NCI-H1092 treated with DMSO at 0.1 percent for 48 hours (cell line): ENCODE results near the gene CCM2.

Experiments used
- DNase-seq: peaks from one replicate; lab custom pipeline; 2025; lab: John Stamatoyannopoulos, UW

The CCM2 gene

DNA sequence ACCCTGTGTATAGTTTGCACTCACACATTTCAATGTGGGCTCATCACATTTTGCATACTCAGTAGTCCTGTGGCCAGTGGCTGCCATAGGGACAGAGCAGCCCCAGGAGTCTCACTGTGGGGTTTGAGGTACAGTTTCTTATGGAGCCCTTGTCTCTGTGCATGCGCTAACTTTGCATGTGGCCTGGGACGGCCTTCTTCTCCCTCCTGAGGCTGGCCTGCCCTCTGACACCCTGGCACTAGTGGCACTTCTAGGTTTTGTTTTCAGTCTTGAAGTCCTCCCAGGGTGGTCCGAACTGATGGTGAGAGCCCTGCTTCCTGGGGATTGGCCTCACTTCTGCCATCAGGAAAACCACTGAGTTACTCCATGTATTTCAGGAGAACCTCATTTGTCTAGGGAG is 67.6 kb downstream of the CCM2 start:
- DNase-seq, result no peak

DNA sequence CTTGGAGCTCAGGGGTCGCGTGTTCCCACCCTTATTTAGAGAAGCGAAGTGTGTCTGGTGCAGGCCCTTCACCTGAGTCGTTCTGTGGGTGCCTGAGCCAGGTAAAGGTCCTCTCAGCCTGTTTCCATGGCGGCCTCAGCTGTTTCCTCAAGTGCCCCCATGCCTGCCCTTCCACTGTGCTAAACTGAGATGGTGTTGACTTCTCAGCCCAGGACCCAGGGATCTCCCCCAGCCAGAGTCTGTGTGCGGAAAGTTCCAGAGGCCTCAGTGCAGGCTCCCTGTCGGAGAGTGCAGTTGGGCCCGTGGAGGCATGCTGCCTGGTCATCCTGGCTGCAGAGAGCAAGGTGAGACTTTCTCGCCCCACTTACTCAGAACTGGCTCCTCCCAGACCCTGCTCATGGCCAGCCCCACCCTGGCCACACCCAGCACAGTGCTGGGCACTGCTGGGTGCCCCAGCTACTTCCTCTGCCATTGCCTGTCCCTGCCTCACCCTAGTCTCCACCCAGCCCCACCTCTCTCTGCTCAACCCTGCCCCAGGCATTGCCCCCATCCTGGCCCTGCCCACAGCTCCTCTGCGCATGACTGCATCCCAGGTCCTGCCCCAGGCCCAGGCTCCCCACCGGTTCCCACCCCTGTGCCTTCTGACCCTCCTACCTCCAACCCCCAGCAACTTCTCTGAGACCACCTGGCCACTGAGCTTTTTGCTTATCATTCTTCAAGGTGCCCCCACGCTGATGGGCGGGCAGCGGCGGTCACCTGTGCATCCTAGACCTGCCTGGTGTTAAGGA is 68.4 kb downstream of the CCM2 start:
- no peak for DNase-seq

DNA sequence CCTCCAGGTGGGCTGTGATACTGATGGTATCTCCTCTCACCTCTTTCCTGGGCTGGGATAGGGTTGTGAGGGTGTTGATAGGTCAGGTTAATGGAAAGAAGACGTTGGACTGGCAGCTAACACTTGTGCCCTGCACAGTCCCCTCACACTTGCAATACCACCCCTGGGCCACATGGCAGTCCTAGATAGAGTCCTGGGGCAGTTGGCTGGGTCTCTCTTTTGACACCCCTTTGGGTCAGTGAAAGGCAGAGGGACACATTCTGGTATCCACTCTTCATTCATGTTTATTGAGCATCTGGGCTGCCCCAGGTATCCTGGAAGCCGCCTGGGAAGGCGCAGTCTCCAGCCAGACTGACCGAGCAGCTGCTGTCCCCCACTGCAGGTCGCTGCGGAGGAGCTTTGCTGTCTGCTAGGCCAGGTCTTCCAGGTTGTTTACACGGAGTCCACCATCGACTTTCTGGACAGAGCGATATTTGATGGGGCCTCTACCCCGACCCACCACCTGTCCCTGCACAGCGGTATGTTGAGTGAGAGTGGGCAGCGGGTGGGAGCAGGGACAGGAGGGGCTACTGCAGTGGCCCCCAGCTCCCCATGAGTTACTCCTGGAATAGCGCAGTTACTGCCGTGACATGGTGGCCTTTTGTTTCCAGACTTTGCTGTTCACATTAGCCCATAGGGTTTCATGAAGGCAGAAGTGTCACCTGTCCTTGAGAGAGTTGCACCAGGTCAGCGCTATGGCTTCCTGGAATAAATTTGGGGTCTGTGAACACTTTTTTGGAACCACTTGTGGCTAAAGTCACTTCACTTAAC is 69.6 kb downstream of the CCM2 start:
- no peak for DNase-seq

DNA sequence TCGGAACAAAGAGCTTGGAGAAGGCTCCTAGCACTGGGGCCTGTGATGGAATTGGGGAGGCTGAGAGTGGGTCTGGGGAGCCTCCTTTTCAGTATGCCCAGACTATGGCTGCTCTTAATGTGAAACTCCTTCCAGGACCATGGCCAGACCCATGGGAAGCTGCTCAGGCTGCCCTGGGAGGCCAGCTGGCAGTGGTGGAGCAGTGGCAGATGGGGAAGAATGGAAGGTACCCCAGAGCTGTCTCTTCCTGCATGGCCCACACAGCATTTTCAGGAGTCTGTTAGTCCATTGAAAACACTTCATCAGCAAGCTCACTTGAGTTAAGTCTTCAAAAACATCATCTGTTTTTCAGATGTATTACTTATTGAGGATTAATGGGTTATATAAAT is 70.2 kb downstream of the CCM2 start:
- no peak for DNase-seq

DNA sequence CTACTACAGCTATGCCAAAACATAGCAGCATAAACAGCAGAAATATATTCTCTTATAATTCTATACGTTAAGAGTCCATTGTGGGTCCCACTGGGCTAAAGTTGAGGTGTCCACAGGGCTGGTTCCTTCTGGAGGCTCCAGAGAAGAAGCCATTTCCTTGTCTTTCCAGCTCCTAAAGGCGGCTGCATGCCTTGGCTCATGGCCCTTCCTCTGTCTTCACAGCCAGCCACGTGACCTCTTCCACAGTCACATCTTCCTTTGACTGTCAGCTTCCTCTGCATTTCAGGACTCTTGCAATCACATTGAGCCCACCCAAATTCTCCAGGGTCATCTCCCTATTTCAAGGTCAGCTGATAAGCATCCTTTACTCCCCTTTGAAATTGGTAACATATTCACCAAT is 71.5 kb downstream of the CCM2 start:
- DNase-seq, result no peak

DNA sequence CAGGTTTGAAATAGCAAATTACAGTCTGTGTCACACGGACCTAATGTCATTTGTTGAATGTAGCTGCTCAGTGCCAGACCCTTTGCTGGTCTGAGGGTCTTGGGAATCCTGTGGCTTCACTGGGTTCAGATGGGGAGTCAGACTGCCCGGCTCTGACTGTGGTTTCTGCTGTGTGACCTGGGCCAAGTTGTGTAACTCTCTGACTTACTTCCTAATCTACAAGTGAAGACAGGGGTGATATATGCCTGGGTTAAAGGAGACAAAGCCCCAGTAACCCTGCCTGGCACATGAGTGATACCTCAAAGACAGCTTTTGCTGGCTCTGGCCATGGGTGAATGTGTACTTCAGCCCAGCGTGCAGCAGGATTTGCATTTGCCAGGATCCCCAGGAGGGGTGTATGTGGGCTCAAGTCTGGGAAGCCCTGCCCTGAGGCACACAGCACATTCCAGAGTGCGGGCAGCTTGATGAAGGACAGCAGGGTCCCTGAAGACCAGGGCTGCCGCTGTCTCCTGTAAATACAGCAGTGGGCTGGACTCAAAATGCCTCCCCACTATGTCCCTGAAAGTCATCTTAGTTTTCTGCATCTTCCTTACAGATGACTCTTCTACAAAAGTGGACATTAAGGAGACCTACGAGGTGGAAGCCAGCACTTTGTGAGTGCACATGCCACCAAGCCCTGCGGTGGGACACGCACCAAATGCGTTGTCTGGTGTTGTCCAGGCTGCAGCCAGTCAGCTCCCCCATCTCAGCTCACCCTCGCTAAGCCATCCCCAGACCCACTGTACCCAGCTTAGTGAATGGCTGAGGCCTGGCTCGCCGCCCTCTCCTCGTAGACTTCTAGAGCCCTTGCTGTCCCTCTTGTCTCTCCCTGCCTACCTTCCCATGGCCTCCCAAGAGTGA is 72.4 kb downstream of the CCM2 start:
- DNase-seq, result no peak

DNA sequence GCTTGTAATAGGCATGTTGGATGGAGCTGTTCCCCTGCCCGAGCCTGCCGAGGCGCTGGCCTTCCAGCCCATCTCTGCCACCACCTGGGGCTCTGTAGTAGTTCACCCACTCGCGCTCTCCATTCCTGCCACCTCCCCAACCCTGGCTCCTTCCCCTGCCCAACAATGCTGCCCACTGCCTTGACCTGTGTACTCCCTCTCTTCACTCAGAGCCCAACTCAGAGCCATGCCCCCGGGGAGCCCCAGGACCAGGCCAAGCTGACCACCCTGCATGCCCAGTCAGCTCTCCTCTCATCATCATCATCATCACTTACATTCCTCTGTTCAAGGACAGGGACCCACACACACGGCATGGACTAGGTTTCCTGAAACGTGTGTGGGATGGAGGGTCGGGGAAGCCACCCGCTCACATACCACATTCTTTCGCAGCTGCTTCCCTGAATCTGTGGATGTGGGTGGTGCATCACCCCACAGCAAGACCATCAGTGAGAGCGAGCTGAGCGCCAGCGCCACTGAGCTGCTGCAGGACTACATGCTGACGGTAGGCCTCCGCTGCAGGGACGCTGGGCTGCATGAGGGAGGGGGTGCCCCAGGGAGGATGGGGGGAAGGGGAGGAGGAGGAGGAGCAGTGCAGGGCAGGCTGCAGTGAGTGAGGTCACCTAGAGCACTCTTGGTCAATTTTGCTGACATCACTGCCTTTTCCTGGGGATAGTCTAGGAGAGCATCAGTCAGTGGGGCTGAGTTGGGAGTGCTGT is 73.2 kb downstream of the CCM2 start:
- no peak for DNase-seq

DNA sequence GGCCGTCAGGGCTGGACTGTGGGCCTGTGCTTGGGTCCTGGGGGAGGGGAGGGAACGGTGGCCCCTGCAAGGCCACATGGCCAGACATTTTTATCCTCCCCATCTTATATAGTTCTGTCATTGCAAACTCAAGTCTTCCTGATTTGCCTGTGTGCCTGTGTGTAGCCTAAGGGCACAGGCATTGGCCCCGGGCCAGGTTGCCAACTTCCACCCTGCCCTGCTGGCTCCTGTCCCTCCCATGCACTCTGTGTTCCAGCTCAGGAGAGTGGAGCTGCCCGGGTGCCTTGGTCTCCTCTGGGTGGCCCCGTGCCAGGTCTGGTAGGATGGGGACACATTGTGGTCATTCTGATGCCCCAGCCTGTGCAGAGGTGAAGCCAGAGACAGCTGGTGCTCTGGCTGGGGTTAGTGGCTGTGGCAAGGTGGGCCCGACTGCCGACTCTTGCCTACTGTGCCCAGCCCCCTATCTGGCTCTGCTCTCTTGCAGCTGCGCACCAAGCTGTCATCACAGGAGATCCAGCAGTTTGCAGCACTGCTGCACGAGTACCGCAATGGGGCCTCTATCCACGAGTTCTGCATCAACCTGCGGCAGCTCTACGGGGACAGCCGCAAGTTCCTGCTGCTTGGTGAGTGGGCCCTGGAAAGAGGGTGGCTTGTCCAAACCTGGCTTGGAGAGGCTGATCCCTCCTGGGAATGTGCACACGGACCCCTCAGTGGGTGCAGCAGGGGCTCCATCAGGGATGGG is 74.0 kb downstream of the CCM2 start:
- no peak for DNase-seq

DNA sequence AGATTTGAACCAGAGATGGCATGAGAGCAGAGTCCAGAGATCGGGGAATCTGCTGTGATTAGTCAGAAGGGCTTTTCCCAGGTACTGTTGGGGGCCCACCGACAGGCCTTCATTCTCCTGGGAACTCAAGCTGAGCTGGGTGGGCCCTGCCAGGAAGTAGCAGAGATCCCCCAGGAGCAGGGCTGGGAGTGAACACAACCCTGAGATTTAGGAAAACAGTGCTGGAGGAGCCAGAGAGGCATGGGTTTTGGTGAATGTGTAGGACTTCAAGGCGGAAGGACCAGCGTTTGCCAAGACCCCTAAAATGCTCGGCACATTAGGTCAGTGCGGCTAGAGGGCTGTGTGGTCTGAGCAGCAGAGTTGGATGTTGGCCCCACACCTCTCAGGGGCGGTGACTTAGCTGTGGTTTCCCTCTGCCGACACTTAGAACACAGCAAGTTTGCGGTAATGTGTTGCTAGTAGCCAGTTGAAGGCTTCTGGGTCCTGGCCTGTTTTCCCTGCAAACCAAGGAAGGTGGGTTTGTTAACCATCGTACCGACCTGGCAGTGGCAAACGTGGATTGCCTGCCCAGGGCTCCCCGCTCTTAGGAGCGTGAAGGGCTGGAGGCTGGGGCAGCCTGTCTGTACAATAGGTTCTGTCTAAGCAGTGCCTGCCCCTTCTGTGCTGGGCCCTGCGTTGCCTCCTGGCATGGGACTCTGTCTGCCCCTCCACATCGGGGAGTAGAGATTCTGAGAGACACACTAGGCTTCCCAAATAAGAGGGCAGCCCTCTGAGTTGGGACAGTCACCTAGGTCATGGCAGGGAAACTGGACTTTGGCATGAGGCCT is 74.7 kb downstream of the CCM2 start:
- no peak for DNase-seq

DNA sequence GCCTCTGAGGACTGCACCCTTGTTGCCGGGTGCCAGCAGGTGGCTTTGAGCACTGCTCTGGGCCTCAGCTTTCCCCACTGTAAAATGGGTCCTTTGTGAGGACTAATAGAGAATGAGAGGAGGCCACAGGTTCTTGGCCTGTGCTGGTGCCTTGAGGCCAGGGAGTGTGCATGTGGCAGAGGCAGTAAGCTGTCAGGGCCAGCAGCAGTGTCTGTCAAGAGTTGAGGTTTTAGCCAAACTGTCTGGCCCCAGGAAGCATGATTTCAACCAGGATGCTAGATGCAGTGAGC is 75.3 kb downstream of the CCM2 start:
- no peak for DNase-seq

DNA sequence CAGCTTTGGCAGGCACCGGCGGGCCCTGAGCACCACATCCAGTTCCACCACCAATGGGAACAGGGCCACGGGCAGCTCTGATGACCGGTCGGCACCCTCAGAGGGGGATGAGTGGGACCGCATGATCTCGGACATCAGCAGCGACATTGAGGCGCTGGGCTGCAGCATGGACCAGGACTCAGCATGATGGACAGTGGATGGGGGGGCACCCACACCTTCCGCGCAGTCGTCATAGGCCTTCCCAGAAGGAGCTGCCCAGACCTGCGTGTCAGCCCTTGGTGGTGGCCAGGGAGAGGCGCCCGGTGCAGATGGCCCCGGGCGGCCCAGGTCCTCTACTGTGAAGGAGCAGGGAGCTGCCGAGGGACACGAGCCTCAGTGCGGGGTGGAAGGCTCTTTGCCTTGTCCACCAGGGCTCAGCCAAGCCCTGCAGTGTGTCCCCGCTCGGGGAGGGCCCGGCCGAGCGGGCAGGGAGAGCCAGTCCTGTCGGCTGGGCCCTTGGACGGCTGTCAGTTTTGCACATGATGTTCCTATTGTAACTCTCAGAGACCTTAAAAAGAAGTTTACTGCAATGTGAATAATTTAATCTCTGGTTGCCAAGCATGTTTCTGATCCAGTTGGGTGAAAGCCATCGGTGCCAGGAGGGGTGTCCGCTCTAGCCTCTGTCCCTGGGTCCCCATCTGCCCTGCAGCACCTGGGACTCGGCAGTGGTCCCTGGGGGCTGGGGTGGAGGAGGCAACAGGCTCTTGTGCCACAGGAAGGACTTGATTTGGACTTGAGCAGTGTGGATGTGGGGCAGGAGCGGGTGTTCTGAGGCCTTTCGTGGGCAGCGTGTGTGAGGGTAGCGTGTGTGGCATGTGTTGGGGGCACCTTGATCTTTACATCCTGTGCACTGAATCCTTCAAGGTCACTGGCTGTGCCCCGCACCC is 76.1 kb downstream of the CCM2 start:
- no peak for DNase-seq

DNA sequence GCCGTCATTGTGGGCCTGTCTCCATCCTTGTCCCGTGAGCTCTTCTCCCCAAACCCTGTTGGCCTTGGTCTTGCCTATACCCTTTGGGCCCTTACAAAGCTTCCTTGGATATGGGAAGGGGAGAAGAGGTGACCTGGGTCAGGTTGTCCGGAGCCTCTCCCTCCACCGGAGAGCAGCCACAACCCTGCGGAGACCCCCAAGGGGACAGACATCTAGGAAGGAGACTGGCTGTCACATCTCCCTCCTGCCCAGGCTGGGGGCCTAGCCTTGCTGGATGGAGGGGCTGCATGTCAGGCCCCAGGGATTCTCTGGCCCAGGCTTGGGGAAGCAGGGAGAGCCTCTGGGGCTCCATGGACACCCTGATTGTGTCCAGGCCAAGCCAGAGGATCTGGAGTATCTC is 76.9 kb downstream of the CCM2 start:
- no peak for DNase-seq

DNA sequence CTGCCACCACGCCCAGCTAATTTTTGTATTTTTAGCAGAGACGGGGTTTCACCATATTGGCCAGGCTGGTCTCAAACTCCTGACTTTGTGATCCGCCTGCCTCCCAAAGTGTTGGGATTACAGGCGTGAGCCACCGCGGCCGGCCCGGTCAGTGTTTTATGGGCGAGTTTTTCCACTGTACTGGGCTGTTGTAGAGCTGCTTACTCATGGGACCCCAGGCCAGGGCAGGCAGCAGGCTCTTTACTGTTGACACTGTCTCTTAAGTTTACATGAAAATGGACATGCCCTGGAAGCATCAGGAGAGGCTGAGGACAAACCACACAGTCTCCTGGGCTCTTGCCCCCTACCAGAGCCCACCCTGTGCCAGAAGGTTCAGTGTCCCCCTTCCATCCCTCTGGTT is 77.6 kb downstream of the CCM2 start:
- no peak for DNase-seq

DNA sequence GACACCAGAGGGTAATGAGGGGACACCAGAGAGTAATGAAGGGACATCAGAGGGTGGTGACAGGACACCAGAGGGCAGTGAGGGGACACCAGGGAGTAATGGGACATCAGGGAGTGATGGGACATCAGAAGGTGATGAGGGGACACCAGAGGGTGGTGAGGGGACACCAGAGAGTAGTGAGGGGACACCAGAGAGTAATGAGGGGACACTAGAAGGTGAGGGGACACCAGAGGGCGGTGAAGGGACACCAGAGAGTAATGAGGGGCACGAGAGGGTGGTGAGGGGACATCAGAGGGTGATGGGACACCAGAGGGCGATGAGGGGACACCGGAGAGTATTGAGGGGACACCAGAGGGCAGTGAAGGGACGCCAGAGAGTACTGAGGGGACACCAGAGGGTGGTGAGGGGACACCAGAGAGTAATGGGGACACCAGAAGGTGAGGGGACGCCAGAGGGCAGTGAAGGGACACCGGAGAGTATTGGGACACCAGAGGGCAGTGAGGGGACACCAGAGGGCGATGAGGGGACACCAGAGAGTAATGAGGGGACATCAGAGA is 78.2 kb downstream of the CCM2 start:
- no peak for DNase-seq

DNA sequence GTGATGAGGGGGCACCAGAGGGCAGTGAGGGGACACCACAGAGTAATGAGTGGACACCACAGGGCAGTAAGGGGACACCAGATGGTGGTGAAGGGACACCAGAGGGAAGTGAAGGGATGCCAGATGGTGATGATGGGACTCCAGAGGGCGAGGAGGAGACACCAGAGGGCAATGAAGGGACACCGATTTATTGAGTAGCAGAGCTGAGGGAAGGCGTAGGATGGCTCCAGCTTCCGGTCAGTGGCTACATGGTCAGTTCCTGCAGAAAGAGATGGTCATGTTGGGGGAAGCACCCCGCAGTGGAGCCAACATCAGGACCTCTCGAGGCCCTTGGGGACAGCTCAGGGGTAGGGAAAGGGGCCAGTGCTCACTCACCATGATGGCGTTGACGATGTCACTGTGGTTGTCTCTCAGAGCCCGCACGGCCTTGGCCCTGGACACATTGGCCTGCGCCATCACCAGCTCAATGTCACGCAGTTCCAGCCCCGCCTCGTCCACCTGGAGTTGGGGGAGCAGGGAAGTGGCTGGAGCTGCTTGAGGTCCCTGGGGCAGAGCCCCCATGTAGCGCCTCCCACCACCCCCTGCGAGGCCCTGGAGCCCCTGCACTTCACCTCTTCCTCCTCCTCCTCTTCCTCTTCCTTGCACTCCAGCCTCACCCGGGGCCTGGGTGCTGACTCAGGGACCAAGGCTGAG is 80.4 kb downstream of the CCM2 start:
- no peak for DNase-seq

DNA sequence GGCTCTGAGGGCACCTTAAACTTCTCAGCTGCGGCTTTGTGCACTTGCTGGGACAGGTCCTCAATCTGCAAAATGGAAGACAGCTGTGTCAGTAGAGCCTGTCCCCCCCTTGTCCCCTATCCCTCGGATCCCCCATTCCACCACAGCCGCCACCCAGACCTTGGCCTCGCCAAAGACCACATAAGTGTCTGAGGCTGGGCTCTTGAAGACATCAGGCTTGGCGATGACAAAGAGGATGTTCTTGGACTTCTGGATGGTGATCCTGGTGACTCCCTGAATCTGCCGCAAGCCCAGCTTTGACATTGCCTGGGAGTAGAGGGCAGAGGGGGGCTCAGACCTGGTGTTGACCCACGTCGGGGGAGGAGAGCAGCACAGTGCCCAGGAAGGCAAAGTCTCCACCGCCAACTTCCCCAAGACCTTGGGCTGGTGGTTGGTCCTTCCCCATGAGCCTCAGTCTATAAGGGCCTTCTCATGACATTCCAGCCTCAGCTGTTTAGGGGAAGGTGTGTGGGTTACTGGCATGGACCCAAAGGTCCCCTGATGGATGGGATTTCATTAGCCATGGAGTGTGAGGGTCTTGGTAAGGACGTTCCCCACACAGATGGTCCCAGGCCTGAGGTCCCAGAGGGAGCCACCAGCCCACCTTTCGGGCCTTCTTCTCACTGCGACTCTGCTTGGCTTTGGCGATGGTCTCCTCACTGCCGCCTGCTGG is 81.1 kb downstream of the CCM2 start:
- DNase-seq, result no peak

DNA sequence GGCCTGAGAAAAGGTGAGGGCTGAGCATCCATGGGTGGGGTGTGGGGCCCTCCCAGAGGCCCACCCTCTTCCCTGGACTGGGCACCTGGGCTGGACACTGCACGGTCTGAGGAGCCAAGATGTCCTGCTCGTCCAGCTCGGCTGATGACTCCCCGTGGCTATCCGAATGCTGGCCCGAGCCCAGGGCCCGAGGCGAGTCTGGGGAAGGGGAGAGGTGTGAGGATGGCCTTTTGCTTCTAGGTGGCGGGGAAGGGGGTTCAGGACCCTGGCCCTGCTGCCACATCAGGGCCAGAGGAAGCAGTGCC is 81.6 kb downstream of the CCM2 start:
- no peak for DNase-seq
